H1 (cell line): ENCODE results near the gene TNXB. TPM values are rescaled to one million over a fixed set of nuclear protein-coding genes. Genes with fewer than 3 reads are reported as not detected.

ENCODE experiments used
- ASH2L ChIP-seq: fragments of 200-600, 300-600 bp; sonication (generic); IDR thresholded peaks from one replicate; pipeline ENCODE4 v1.7.1; 2017; ENCODE audit warnings: low read length
- BACH1 ChIP-seq: IDR thresholded peaks from 2 replicates; pipeline ENCODE4 v1.6.1; 2012; ENCODE audit warnings: low read length, improper control_type of control experiment
- BRCA1 ChIP-seq: IDR thresholded peaks from 2 replicates; pipeline ENCODE4 v1.6.1; 2012; ENCODE audit warnings: low read depth, low read length, improper control_type of control experiment
- CHD2 ChIP-seq: IDR thresholded peaks from 2 replicates; pipeline ENCODE4 v1.6.1; 2012; ENCODE audit warnings: low read length, improper control_type of control experiment
- RFX5 ChIP-seq: IDR thresholded peaks from 2 replicates; pipeline ENCODE4 v1.6.1; 2011; ENCODE audit warnings: low read depth, low read length, improper control_type of control experiment, borderline replicate concordance
- YY1 ChIP-seq: IDR thresholded peaks from 2 replicates; pipeline ENCODE4 v1.6.1; 2011; ENCODE audit warnings: low read depth, mild to moderate bottlenecking, low read length
- polyA plus RNA-seq, 7 experiments: library from polyadenylated mRNA; depleted of rRNA in 3 of 7; stranded (reverse) in 5 of 7; unstranded in 2 of 7; fragments of >200 nt in 5 of 7; fragments of 200-250 nt in 2 of 7; gene quantifications; 1 replicate in 5 of 7; 2 replicates in 1 of 7; 4 replicates in 1 of 7; pipeline versions ENCODE4 v1.2.1 to v1.2.3, GENCODE V29; 2011 to 2013; ENCODE audit warnings: missing spikeins in 2 of 7, mixed read lengths in 2 of 7
- total RNA-seq: library from RNA; stranded (reverse); fragmentation: NEBNext Ultra II Directional; extraction: Animal tissue kit (Norgen Biotek cat#: 25700); gene quantifications from 2 replicates; pipeline ENCODE4 v1.2.1, GENCODE V29; 2021
- TF ChIP-seq, protein P1 (sequence below), 3 experiments: IDR thresholded peaks; 1 replicate in 2 of 3; 2 replicates in 1 of 3; pipeline versions ENCODE4 v1.5.1 to v1.6.1; 2011; ENCODE audit warnings: low read length in 3 of 3, mild to moderate bottlenecking in 3 of 3, inconsistent platforms in 2 of 3, low read depth in 1 of 3, moderate library complexity in 1 of 3; ENCODE audit not compliant: insufficient read depth in 1 of 3; ENCODE audit errors: control extremely low read depth in 1 of 3

The TNXB gene
- total and polyA plus RNA-seq, 2 of the 8 experiments (the other 6 are each of a cell fraction or from before 2014, with no cell fraction given) = 3.1 to 4.8 TPM

DNA sequence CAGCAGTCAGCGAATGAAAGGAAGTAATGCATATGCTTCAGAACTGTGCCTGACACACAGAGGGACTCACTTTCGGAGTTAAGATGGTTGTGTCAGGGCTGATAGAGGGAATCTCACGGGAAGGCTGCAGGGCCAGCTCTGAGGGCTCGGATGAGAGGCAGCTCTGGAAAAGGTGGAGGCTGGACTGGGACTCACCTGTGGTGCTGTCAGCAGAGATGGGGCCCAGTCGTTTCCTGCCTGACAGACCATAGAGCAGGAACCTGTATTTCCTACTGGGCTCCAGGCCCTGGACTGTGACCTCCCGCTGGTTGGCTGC is 61.6 kb downstream of the TNXB start (continued):
- TF ChIP-seq, protein P1, sequence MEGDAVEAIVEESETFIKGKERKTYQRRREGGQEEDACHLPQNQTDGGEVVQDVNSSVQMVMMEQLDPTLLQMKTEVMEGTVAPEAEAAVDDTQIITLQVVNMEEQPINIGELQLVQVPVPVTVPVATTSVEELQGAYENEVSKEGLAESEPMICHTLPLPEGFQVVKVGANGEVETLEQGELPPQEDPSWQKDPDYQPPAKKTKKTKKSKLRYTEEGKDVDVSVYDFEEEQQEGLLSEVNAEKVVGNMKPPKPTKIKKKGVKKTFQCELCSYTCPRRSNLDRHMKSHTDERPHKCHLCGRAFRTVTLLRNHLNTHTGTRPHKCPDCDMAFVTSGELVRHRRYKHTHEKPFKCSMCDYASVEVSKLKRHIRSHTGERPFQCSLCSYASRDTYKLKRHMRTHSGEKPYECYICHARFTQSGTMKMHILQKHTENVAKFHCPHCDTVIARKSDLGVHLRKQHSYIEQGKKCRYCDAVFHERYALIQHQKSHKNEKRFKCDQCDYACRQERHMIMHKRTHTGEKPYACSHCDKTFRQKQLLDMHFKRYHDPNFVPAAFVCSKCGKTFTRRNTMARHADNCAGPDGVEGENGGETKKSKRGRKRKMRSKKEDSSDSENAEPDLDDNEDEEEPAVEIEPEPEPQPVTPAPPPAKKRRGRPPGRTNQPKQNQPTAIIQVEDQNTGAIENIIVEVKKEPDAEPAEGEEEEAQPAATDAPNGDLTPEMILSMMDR (IDR thresholded peaks at IDR 0.05; ENCODE audit: control extremely low read depth in 1 of 3, insufficient read depth in 1 of 3, low read depth in 1 of 3, low read length in 3 of 3) = no peak
- TF ChIP-seq ASH2L = no peak
- TF ChIP-seq YY1 = no peak
- TF ChIP-seq BACH1 = no peak
- no peak for TF ChIP-seq RFX5
- TF ChIP-seq BRCA1 = no peak
- no peak for TF ChIP-seq CHD2
- TF ChIP-seq, all 59 proteins: peak for 0
